Hepatic stellate cell (primary cell): Measurements from ENCODE around the gene SLC1A7.
A peak's percentile ranks its signal among the peaks of the same experiment; 100 is the strongest.

Experiments
- DNase-seq: peaks from one replicate; pipeline ENCODE4 v3.0.0; 2011; ENCODE audit warnings: low spot score

The SLC1A7 gene

DNA sequence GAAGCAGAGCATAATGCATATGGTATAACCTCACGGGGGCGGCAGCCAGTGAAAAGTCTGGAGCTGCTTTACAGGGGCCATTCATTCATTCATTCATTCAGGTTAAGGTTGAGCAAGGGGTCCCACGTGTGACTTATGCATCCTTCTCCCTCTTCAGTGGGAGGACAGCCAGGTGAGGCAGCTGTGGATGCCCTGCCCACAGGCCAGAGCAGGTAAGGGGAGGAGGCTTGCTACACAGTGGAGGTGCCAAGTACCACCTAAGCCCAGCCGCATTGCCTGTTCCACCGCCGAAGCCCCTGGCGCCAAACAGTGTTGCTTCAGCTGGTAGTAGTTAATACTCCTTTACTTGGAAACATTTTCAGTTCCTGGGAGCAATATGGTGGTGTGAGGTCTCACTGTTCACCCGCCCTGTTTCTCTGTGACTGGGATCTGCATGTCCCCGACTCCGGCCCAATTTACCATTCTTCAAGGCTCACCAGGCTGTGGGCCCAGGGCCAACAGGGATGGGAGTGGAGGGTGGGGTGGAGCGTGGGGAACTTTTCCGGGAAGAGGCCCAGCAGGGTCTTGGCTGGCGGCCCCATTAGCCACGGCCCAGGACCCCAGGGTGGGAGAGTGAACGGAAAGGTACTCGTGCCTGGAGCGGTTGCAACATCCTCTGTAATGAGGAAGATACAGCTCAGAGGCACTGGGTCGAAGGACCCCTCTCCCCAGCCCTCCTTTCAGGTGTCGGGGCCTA is 81.1 kb downstream of the SLC1A7 start:
- no peak for DNase-seq

DNA sequence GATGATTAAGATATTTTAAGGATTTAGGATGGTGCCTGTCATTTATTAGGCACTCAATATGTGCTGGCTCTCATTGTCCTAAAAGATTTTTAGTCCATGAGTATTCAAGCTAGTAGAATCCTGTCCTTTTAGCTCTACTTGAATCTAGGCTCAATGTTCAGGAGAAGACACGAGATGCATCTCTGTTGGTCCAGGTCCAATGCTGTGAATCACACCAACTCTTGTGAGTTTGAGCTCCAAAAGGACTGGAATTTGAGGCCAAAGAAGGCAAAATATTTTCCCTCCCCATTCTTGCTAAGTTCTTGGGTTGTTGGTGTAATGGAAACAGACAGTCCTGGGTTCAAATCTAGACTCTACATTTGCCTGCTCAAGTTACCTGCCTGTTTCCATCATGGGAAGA is 81.9 kb downstream of the SLC1A7 start:
- DNase-seq, result peak; percentile 64

DNA sequence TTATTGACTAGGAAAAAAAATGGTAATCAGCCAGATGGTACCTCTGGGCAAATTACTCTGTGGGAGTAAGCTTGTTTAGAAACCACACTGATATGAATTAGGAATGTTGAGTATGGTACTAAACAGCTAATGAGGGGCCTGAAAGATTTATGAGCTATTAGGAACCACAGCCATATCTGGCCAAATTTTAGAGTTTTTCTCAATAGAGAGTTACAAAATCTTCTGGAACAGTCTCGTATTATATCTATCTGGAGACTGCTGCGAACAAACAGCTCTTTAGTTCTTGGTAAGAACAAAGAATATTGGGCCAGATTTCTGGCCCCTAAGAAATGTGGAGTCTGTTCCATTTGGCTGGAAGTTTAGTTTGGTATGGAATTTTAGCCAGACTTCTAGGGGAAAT is 85.3 kb downstream of the SLC1A7 start:
- no peak for DNase-seq

DNA sequence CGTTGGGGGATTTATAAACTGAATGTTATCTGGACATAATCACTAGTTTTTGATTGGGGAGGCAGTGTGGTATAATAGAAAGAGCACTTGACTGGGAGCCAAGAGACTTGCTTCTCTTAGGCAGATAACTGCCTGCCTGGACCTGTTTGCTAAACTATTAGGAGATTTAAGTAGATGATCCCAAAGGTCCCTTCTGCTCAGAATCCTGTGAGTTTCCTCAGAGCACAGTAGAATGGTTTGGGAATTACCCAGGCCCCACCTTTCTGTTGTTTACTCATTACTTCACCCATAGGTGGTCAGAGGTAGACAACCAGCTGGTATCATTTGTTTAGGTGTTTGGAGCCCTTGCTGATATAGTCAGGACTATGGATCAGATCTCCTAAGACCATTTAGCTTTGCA is 90.8 kb downstream of the SLC1A7 start:
- no peak for DNase-seq

DNA sequence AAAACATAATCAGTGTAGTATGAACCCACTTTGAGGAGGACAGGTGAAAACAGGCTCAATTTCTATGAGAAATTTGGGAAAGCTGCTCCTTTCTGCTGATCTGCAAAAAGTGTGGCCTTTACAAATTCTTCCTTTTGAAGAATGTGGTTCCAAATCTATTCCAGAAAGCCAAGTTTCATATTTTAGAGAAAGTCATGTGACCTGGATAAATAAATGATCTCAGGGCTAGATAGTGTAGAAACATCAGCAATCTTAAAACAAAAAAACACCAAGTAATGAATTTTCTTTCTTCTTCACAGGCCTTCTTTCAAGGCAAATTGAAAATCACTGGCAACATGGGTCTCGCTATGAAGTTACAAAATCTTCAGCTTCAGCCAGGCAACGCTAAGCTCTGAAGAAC is 92.1 kb downstream of the SLC1A7 start:
- DNase-seq, result no peak

DNA sequence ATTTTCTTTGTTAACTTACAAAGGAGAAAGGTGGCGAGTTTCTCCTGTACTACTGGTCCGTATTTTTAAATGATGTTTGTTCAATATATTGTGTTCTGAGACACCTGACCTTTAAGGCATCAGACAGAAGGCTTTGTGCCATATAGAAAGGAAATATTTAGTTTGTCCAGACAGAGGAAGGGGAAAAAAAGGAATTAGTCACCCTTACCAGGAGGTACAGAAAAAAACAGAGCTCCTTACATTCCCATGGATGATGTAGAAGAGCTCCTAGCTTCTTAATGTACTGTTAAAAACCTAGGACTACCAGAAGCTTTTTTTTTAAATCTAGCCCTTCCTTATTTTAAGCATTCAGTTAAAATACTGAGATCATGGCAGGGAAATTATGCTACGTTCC is 92.9 kb downstream of the SLC1A7 start:
- DNase-seq, result no peak

DNA sequence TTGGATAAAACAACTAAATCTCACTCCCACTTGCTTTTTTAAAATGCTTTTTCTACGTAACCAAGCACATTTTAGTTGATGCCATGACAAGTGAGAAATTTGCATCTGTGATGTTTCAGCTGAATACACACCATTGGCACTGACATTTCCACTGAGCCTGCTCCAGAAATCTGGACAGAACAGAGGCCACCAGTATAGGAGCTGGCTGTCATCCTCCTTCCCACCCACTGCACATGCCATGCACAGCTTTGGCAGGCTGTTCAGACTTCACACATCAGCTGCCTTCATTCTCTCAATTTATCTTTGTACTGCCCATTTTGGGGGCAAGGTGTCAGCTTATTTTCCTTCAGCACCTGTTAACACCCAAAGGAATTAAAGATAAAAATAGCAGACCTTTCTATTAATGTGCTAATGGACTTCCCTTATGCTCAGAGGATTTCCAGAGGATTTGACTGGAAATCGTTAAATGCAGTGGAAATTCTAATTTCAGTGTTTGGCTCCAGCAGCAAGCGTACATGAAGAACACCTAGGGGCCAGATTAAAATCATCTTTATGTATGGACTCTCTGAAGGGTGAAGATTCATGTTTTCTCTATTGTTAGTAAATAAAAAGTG is 93.4 kb downstream of the SLC1A7 start:
- no peak for DNase-seq

DNA sequence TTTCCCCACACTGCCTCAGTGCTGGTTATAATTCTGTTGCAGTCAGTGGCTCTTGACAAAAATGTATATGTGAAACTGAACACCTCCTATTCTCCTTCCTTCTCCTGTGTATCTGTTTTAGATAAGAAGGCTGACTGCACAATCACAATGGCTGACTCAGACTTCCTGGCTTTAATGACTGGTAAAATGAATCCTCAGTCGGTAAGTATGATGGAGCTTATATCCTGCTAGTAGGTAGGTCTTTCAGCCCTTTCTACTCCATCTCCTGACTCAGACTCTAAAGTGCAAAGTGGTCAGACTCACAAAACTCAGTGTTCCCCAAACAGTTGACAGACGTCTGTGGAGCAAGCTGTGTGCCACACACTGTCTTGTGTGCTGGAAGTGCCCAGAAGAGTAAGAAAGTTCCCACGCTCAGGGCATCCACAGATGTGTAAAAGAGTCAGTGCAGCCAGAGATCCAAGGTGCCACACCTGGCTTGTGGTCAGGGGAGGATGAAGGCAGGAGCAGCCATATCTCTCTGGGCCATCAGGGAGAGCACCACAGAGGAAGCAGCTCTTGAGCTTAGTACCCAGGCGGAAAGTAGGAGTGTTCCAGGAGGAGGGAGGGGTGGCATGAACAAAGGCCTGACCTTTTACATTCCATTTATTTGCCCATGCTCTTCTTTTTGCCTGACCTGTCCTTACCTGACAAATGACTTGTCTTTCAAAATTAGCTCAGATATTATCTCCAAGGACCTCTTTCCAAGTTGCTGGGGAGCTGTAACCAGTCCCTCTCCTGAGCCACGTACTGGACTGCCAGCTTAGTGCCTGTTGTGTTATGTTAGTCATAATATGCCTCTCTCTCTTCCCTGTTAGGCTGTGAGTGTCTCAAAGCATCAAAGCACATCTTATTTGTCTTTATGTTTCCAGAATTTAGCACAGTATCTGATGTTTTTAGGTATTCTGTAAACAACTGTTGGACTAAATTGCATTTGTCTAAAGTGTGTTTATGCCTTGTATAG is 94.4 kb downstream of the SLC1A7 start:
- no peak for DNase-seq

DNA sequence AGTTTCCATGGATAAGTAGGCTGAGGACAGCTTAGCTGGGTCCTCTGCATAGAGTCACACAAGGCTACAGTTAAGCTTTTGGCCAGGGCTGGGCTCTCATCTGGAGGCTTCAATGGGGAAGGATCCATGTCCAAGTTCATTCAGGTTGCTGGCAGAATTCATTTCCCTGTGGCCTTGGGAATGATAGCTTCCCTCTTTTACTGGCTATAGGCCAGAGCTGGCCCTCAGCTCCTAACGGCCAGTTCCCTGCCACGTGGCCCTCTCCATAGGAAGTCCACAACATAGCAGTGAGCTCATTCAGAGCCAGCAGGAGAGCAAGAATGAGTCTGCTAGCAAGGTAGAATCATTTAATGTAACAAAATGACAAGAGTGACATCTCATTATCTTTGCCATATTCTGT is 95.5 kb downstream of the SLC1A7 start:
- no peak for DNase-seq

DNA sequence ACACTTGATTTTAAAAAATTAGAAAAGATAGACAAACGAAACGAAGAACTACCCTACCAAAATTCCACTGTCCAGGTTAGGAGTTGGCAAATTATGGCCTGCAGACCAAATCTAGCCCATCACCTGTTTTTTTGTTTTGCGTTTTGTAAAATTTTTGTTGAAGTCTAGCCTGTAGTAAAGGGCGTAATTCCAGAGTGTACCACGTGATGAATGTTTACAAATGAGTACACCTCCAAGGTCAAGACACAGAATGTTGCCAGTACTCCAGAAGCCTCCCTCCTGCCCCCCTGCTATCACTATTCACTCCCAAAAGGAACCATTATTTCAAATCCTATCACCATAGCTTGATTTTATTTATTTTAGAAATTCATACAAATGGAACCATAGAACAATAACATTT is 97.5 kb downstream of the SLC1A7 start:
- no peak for DNase-seq

DNA sequence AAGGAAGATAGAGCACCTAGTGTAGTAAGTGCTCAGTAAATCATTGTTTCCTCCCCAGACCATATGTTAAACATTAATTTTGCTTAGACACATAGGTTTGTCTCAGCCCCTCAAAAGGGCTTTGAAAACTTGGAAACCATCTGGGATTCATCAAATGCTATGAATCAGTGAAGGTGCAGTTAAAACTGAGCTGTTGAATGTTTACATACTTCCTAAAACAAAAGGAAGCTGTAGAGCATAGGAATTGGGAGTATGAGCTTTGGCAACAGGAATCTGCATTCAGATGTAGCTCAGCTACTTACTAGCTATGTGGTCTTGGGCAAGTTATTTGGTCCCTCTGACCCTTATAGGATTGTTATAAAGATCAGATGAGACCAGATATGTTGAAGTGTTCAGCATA is 99.2 kb downstream of the SLC1A7 start:
- peak; percentile 52 for DNase-seq

DNA sequence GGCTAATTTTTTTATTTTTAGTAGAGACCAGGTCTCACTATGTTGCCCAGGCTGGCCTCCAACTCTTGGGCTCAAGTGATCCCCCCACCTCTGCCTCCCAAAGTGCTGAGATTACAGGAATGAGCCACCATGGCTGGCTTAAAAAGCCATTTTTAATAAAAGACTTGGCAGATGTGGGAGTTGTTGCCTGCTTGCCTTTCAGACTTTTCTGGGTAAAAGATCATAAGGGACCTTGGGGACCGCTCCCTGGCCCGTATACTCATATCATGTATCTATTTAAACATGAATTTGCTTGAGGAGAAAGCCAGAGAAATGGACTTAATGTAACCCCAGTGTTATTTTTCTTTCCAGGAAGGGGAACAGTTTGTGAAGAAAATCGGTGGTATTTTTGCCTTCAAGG is 103.9 kb downstream of the SLC1A7 start:
- DNase-seq, result no peak
